Neuronal stem cell (in vitro differentiated cells): ENCODE results near the gene KIAA0753.
"Not testable (repeated sequence)": the region's sequence is repeated elsewhere in the genome, so short reads cannot be mapped to it uniquely, and the experiment has no call there.

Source experiments
- DNase-seq: peaks from one replicate; pipeline ENCODE4 v3.0.0-alpha.2; 2013; ENCODE audit warnings: low spot score
- H2AFZ ChIP-seq: one replicate; pipeline ENCODE4 v1.6.1; 2013; ENCODE audit warnings: mild to moderate bottlenecking, low read length, inconsistent platforms
- H2AK5ac ChIP-seq: 2 replicates; pipeline ENCODE4 v1.6.1; 2013; ENCODE audit warnings: low read depth, mild to moderate bottlenecking, inconsistent platforms, low read length, moderate library complexity, mixed read lengths
- H2BK120ac ChIP-seq: 2 replicates; pipeline ENCODE4 v1.6.1; 2013; ENCODE audit warnings: low read depth, mild to moderate bottlenecking, inconsistent platforms, low read length, moderate library complexity, mixed read lengths
- H2BK12ac ChIP-seq: one replicate; pipeline ENCODE4 v1.6.1; 2013; ENCODE audit warnings: low read length, inconsistent platforms
- H2BK15ac ChIP-seq: 2 replicates; pipeline ENCODE4 v1.6.1; 2013; ENCODE audit warnings: mild to moderate bottlenecking, low read length, inconsistent platforms, mixed read lengths
- H2BK5ac ChIP-seq: one replicate; pipeline ENCODE4 v1.6.1; 2013; ENCODE audit warnings: inconsistent platforms, mild to moderate bottlenecking, low read length, moderate library complexity
- H3K14ac ChIP-seq: one replicate; pipeline ENCODE4 v1.6.1; 2013; ENCODE audit warnings: low read length, inconsistent platforms
- H3K18ac ChIP-seq: 2 replicates; pipeline ENCODE4 v1.6.1; 2013; ENCODE audit warnings: low read length, inconsistent platforms
- H3K23ac ChIP-seq: 2 replicates; pipeline ENCODE4 v1.6.1; 2013; ENCODE audit warnings: low read depth, mild to moderate bottlenecking, mixed read lengths, low read length, inconsistent platforms; ENCODE audit not compliant: poor library complexity
- H3K27ac ChIP-seq: replicated peaks from 3 replicates; pipeline ENCODE4 v1.5.1; 2013; ENCODE audit warnings: low read length, inconsistent platforms
- H3K27me3 ChIP-seq, 3 experiments: 2 replicates each; pipeline ENCODE4 v1.6.1; 2013; ENCODE audit warnings: low read length in 3 of 3, mild to moderate bottlenecking in 2 of 3, inconsistent platforms in 1 of 3, low read depth in 1 of 3, mixed read lengths in 1 of 3, moderate library complexity in 1 of 3; ENCODE audit not compliant: control insufficient read depth in 3 of 3, insufficient read depth in 3 of 3
- H3K36me3 ChIP-seq, 2 donors: replicated peaks in 1 of 2; 2 replicates each; pipeline ENCODE4 v1.6.1; 2013; ENCODE audit warnings: low read length in 2 of 2; ENCODE audit not compliant: control insufficient read depth in 2 of 2, insufficient read depth in 2 of 2
- H3K4ac ChIP-seq: 2 replicates; pipeline ENCODE4 v1.6.1; 2013; ENCODE audit warnings: inconsistent platforms, mild to moderate bottlenecking, low read length, moderate library complexity
- H3K4me1 ChIP-seq, 2 donors: 1 replicate in 1 of 2; 2 replicates in 1 of 2; pipeline ENCODE4 v1.6.1; 2013; ENCODE audit warnings: low read length in 2 of 2, low read depth in 1 of 2; ENCODE audit not compliant: control insufficient read depth in 2 of 2, insufficient read depth in 1 of 2
- H3K4me2 ChIP-seq: one replicate; pipeline ENCODE4 v1.6.1; 2013; ENCODE audit warnings: mild to moderate bottlenecking, low read length, inconsistent platforms; ENCODE audit not compliant: insufficient read depth, poor library complexity, severe bottlenecking
- H3K4me3 ChIP-seq, 2 donors: 2 replicates each; pipeline ENCODE4 v1.5.1; 2013; ENCODE audit warnings: low read length in 2 of 2, mild to moderate bottlenecking in 2 of 2, inconsistent platforms in 1 of 2, moderate library complexity in 1 of 2
- H3K79me1 ChIP-seq: one replicate; pipeline ENCODE4 v1.6.1; 2013; ENCODE audit warnings: low read depth, mild to moderate bottlenecking, inconsistent platforms, low read length, moderate library complexity
- H3K9ac ChIP-seq: one replicate; pipeline ENCODE4 v1.6.1; 2013; ENCODE audit warnings: mild to moderate bottlenecking, low read depth, low read length, inconsistent platforms; ENCODE audit not compliant: poor library complexity
- H3K9me3 ChIP-seq, 2 donors: replicated peaks in 1 of 2; 2 replicates each; pipeline versions ENCODE3 to v1.6.1; 2013; ENCODE audit warnings: low read length in 2 of 2, mild to moderate bottlenecking in 2 of 2, inconsistent platforms in 1 of 2, low read depth in 1 of 2, mixed read lengths in 1 of 2, moderate library complexity in 1 of 2; ENCODE audit not compliant: control insufficient read depth in 2 of 2, insufficient read depth in 1 of 2
- H4K8ac ChIP-seq: one replicate; pipeline ENCODE4 v1.6.1; 2013; ENCODE audit warnings: low read depth, mild to moderate bottlenecking, inconsistent platforms, low read length, moderate library complexity
- H4K91ac ChIP-seq: one replicate; pipeline ENCODE4 v1.6.1; 2013; ENCODE audit warnings: low read length, low read depth, mild to moderate bottlenecking, inconsistent platforms; ENCODE audit not compliant: poor library complexity
- WGBS, 2 donors: extraction: QIAGEN DNeasy Blood & Tissue Kit; methylation state at CpG; one replicate each; pipeline ENCODE4 v1.1.7; 2013; ENCODE audit warnings: missing lambda C conversion rate in 2 of 2, mixed read lengths in 1 of 2; ENCODE audit not compliant: insufficient read length in 2 of 2, insufficient replicate concordance in 1 of 2; ENCODE audit errors: extremely low coverage in 2 of 2; 5-methylcytosine and 5-hydroxymethylcytosine counted together

KIAA0753 gene

DNA sequence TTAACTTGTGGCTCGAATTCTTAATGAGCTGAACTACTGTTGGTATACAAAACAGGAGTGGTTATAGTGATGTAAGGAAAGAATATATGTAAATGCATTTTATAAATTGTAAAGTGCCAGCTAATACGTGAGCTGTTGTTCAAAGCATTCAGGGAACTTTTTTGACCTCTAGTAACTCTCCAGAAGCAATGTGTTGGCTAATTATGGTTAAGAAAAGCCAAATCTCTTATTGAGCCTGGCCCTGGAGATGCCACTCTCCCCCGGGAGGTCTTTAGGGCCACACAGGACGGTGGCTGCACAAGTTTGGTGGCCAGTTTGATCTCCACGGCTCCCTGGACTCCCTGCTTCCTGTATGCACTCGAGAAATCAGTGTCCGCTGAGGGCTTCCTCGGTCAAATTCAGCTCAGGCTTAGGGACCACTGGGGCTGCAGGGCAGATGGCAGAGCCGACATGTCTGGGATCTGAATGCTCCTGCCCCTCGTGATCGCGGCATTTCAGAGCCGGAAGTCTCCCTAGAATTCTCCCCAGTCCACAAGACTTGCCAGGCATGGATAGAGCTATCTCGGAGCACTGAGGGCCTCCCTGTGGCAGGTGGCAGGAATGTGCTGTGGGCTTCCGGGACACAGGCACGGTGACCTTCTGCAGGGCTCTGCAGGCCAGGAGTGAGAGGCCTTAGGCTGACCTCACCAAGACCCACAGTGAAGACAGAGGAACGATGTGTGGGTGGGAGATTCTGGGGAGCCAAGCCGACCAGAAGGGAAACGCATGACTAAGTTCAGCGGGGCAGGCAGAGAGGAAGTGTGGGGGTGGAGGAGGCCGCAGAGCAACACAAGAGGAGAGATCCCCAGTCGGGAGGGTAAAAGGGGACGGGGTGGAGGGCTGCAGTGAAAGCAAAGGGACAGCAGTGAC is 65.6 kb downstream of the KIAA0753 start:
- peaks cover 14 to 22% of the 10 kb centered on the region in 2 donors for H3K4me1 ChIP-seq
- no peak overlapping the region for H3K4me3 ChIP-seq
- WGBS, 2 donors, result no CpG with 5 or more reads among the region's 23 CpGs
- no peak overlapping the region for H3K4ac ChIP-seq
- H2AK5ac ChIP-seq, result no peak overlapping the region
- H3K27ac ChIP-seq, result no peak overlapping the region
- H2BK5ac ChIP-seq, result no peak overlapping the region
- peak overlapping the region; percentile 16 for H2AFZ ChIP-seq
- H3K36me3 ChIP-seq, result peaks cover 14 to 56% of the 10 kb centered on the region in 2 donors
- no peak overlapping the region for H3K23ac ChIP-seq
- H3K14ac ChIP-seq, result no peak overlapping the region
- H3K9me3 ChIP-seq, result peaks cover 0 to 14% of the 10 kb centered on the region in 2 donors
- no peak overlapping the region for H2BK15ac ChIP-seq
- H3K9ac ChIP-seq, result peak overlapping the region; percentile 25
- H3K79me1 ChIP-seq, result no peaks in the 10 kb centered on the region
- no peak for DNase-seq
- no peak overlapping the region for H4K8ac ChIP-seq
- H2BK12ac ChIP-seq, result no peak overlapping the region
- H3K4me2 ChIP-seq, result no peak overlapping the region
- H3K18ac ChIP-seq, result peak overlapping the region; percentile 0
- no peak overlapping the region for H2BK120ac ChIP-seq
- H4K91ac ChIP-seq, result no peak overlapping the region
- no peaks in the 10 kb centered on the region for H3K27me3 ChIP-seq

DNA sequence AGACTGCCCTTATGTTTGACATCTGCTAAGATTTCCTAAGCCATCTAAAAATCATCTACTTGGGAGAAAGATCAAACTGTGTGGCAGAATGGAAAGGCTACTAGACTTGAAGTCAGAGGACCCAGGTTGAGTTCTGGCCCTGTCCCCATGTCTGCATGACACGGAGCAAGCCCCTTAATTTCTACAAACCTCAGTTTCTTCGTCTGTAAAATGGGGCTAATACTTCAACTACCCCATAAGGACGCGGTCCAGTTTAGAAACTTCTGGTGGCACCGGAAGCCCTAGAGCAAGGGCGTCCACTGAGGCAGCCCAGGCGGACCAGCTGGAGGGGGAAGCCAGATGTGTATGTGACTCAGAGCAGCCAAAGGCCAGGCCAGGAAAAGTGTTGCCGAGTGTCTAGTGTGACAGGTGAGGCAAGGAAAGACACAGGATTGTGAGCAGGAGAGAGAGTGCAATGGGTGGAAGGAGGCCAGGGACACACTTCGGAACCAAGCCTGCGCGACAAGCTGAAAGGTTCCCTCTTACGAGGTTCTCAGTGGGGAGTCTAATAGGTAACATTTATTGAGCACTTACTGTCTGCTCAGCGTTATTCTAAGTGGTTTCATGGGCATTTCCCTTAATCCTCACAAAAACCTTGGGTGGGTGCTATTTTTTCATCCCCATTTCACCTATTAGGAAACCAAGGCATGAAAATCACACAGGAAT is 66.4 kb downstream of the KIAA0753 start:
- H3K27me3 ChIP-seq, result no peaks in the 10 kb centered on the region
- no peak overlapping the region for H2BK12ac ChIP-seq
- H2BK120ac ChIP-seq, result no peak overlapping the region
- WGBS, 2 donors, result no CpG with 5 or more reads among the region's 13 CpGs
- no peaks in the 10 kb centered on the region for H3K79me1 ChIP-seq
- no peak overlapping the region for H3K23ac ChIP-seq
- no peak overlapping the region for H2BK15ac ChIP-seq
- no peak overlapping the region for H3K27ac ChIP-seq
- no peak overlapping the region for H3K4me3 ChIP-seq
- H3K4ac ChIP-seq, result no peak overlapping the region
- H3K4me1 ChIP-seq, result peaks cover 14 to 22% of the 10 kb centered on the region in 2 donors
- H3K9me3 ChIP-seq, result peaks cover 0 to 14% of the 10 kb centered on the region in 2 donors
- no peak for DNase-seq
- no peak overlapping the region for H3K4me2 ChIP-seq
- H2AFZ ChIP-seq, result no peak overlapping the region
- H3K14ac ChIP-seq, result no peak overlapping the region
- no peak overlapping the region for H3K18ac ChIP-seq
- H4K8ac ChIP-seq, result no peak overlapping the region
- no peak overlapping the region for H4K91ac ChIP-seq
- H3K9ac ChIP-seq, result no peak overlapping the region
- H2AK5ac ChIP-seq, result no peak overlapping the region
- H2BK5ac ChIP-seq, result no peak overlapping the region
- H3K36me3 ChIP-seq, result peaks cover 12 to 48% of the 10 kb centered on the region in 2 donors

DNA sequence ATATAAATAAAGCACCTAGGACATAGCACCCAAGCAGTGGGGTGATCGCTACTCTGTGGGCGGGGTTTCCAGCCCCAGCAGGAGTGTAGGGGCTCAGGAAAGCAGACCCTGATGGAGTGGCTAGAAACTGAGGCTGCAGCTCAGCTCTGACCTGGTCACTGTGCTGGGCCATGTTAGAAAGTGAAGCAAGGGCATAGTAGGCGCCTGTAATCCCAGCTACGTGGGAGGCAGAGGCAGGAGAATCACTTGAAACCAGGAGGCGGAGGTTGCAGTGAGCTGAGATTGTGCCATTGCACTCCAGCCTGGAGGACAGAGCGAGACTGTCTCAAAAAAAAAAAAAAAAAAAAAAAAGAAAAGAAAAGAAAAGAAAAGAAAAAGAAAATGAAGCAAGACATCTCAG is 67.0 kb downstream of the KIAA0753 start:
- H2AK5ac ChIP-seq, H3K14ac ChIP-seq, H2BK12ac ChIP-seq, H3K4ac ChIP-seq, H4K8ac ChIP-seq, H4K91ac ChIP-seq, H2BK5ac ChIP-seq, DNase-seq, H3K79me1 ChIP-seq, H3K27me3 ChIP-seq, H2BK15ac ChIP-seq, H3K9ac ChIP-seq, H3K4me2 ChIP-seq, H3K23ac ChIP-seq, H2BK120ac ChIP-seq, H3K4me3 ChIP-seq, H2AFZ ChIP-seq, H3K27ac ChIP-seq: not testable (repeated sequence)
- Histone ChIP-seq H3K4me1 (peaks cover 14 to 23% of the 10 kb centered on the region in 2 donors), H3K18ac (peak overlapping the region; percentile 23), H3K36me3 (peaks cover 11 to 41% of the 10 kb centered on the region in 2 donors), H3K9me3 (peaks cover 0 to 14% of the 10 kb centered on the region in 2 donors)
- WGBS, 2 donors, result no CpG with 5 or more reads among the region's 6 CpGs

DNA sequence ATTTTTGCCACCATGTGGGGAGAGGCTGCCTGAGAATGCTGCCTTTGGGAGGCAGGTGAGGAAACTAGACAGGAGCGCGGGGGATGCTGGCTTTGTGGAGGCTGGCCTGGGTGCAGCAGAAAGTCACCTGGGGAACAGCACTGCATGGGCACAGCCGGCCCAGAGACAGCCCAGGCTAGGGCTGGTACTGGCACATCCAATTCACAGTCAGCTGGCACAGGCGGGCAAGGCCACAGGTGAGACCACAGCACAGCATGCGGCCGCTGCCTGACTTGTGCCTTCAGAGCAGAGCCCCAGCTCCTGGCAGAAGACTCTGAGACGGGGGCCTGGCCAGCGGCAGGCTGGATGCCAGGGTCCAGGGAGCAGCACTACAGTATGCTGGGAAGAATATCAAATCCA is 67.5 kb downstream of the KIAA0753 start:
- Histone ChIP-seq H3K18ac (peak overlapping the region; percentile 73), H3K79me1 (no peaks in the 10 kb centered on the region), H3K9me3 (peaks cover 0 to 13% of the 10 kb centered on the region in 2 donors), H4K91ac (peak overlapping the region; percentile 35), H3K4me2 (no peak overlapping the region), H3K14ac (peak overlapping the region; percentile 59), H2BK120ac (peak overlapping the region; percentile 49), H3K4me3 (no peak overlapping the region), H3K27me3 (no peaks in the 10 kb centered on the region), H3K36me3 (peaks cover 11 to 36% of the 10 kb centered on the region in 2 donors), H4K8ac (no peak overlapping the region), H2AK5ac (peak overlapping the region; percentile 40), H3K4me1 (peaks cover 14 to 25% of the 10 kb centered on the region in 2 donors), H3K27ac (no peak overlapping the region), H3K4ac (no peak overlapping the region), H2BK12ac (peak overlapping the region; percentile 79), H2BK15ac (peak overlapping the region; percentile 72), H3K9ac (no peak overlapping the region), H2BK5ac (no peak overlapping the region), H2AFZ (no peak overlapping the region), H3K23ac (no peak overlapping the region)
- no peak for DNase-seq
- WGBS, 2 donors, result no CpG with 5 or more reads among the region's 8 CpGs
